K562 (cell line): Measurements from ENCODE around the gene UBE2J2. TPM values are rescaled to one million over a fixed set of nuclear protein-coding genes. Genes with fewer than 3 reads are reported as not detected.

Experiments used
- CTCF ChIP-seq, 3 experiments: IDR thresholded peaks in 2 of 3; conservative IDR thresholded peaks in 1 of 3; 2 replicates each; pipeline ENCODE4 v1.5.1; 2011 to 2012; ENCODE audit warnings: low read length in 3 of 3, mild to moderate bottlenecking in 3 of 3, control low read depth in 2 of 3, improper control_type of control experiment in 1 of 3, inconsistent platforms in 1 of 3, low read depth in 1 of 3, mixed read lengths in 1 of 3, moderate library complexity in 1 of 3; ENCODE audit not compliant: insufficient read depth in 2 of 3
- GABPB2 ChIP-seq: fragments of 250-450 bp; sonication (Bioruptor Pico); conservative IDR thresholded peaks from 2 replicates; pipeline ENCODE4 v1.5.1; 2021; ENCODE audit warnings: mild to moderate bottlenecking
- GTF2E2 ChIP-seq: fragments of 200-800 bp; sonication (Bioruptor generic); IDR thresholded peaks from 2 replicates; pipeline ENCODE4 v1.6.1; 2016; ENCODE audit warnings: missing genetic modification characterization, missing compliant biosample characterization
- PCBP1 ChIP-seq: fragments of 200-400 bp; formaldehyde crosslinking; IDR thresholded peaks from 2 replicates; pipeline ENCODE4 v1.6.1; 2018; ENCODE audit warnings: mild to moderate bottlenecking, low read depth, low read length; ENCODE audit not compliant: poor library complexity, severe bottlenecking
- SMC3 ChIP-seq: conservative IDR thresholded peaks from 2 replicates; pipeline ENCODE4 v1.6.1; 2011; ENCODE audit warnings: low read depth, low read length, improper control_type of control experiment; ENCODE audit not compliant: insufficient read depth
- SP1 ChIP-seq: sonication (generic); formaldehyde crosslinking; IDR thresholded peaks from 2 replicates; pipeline ENCODE4 v1.8.1; 2022; ENCODE audit warnings: mild to moderate bottlenecking, missing genetic modification reagents
- ZBTB11 ChIP-seq, 3 experiments: fragments of 200-800 bp in 1 of 3; fragments of 250-450 bp in 1 of 3; fragments of 450-650 bp in 1 of 3; sonication (Bioruptor Pico) in 1 of 3; sonication (Bioruptor generic) in 1 of 3; formaldehyde crosslinking in 1 of 3; IDR thresholded peaks; 2 replicates each; pipeline versions ENCODE4 v1.6.1 to v1.8.0; 2016 to 2022; ENCODE audit warnings: mild to moderate bottlenecking in 2 of 3, missing genetic modification characterization in 2 of 3, missing compliant biosample characterization in 1 of 3, moderate library complexity in 1 of 3
- ZKSCAN8 ChIP-seq: fragments of 200-800 bp; sonication (Bioruptor generic); IDR thresholded peaks from 2 replicates; pipeline ENCODE4 v1.6.1; 2016; ENCODE audit warnings: missing genetic modification characterization, missing compliant biosample characterization
- ZNF263 ChIP-seq: sonication (generic); formaldehyde crosslinking; IDR thresholded peaks from 2 replicates; pipeline ENCODE4 v1.8.0; 2022; ENCODE audit warnings: mild to moderate bottlenecking, missing genetic modification reagents, borderline replicate concordance
- polyA plus RNA-seq, 8 experiments: library from polyadenylated mRNA; depleted of rRNA in 4 of 8; stranded (reverse) in 5 of 8; unstranded in 3 of 8; fragments of >200 nt; fragmentation: Nextera tagmentation in 2 of 8; fragmentation: Illumina TruSeq in 1 of 8; extraction: Ambion mirVana in 2 of 8; extraction: Trizol in 1 of 8; gene quantifications; 2 replicates each; pipeline versions ENCODE4 v1.2.1 to v1.2.3, GENCODE V29; 2011 to 2014; ENCODE audit warnings: inconsistent platforms in 1 of 8, missing spikeins in 1 of 8
- total RNA-seq, 7 experiments: library from RNA; depleted of rRNA in 6 of 7; stranded (reverse); fragments of >200 nt in 6 of 7; fragmentation: Illumina TruSeq in 2 of 7; extraction: Trizol in 2 of 7; gene quantifications; 2 replicates each; pipeline versions ENCODE4 v1.2.1 to v1.2.3, GENCODE V29; 2011 to 2021; ENCODE audit warnings: low replicate concordance in 1 of 7
- TF ChIP-seq, protein P1 (sequence below): fragments of 250-450 bp; sonication (Bioruptor Pico); IDR thresholded peaks from 2 replicates; pipeline ENCODE4 v1.8.0; 2022; ENCODE audit warnings: inconsistent platforms, mild to moderate bottlenecking, moderate library complexity, borderline replicate concordance
- TF ChIP-seq, protein P2 (sequence below): sonication (generic); formaldehyde crosslinking; IDR thresholded peaks from 2 replicates; pipeline ENCODE4 v1.8.0; 2023; ENCODE audit warnings: mild to moderate bottlenecking, missing genetic modification reagents
- TF ChIP-seq, protein P3 (sequence below): fragments of 250-450 bp; sonication (Bioruptor Pico); IDR thresholded peaks from 2 replicates; pipeline ENCODE4 v1.5.0; 2021; ENCODE audit warnings: mild to moderate bottlenecking, borderline replicate concordance

UBE2J2 gene
- total and polyA plus RNA-seq, 9 of the 15 experiments (the other 6 are each of a cell fraction or from before 2014, with no cell fraction given) = 0.93 to 112 (median 75.5) TPM

- TF ChIP-seq ZBTB11 (CRISPR knock-in tag; IDR thresholded peaks at IDR 0.05) (peak in 1 of 3 experiments; percentile 67; a peak in 1 of 6 replicates), SMC3 (0 out of 2 replicates have a peak, but pooled peaks have one; percentile 11), SP1 (CRISPR knock-in tag) (peak; percentile 46; the same call in 1 of the 2 replicates), PCBP1 (no peak), ZKSCAN8 (CRISPR knock-in tag) (0 out of 2 replicates have a peak, but pooled peaks have one; percentile 17), GABPB2 (CRISPR knock-in tag) (no peak), ZNF263 (peak; percentile 1; the same call in 1 of the 2 replicates), CTCF (IDR thresholded peaks at IDR 0.05 in 2 of 3, conservative IDR thresholded peaks at IDR 0.05 in 1 of 3; ENCODE audit: insufficient read depth in 2 of 3, low read depth in 1 of 3, low read length in 3 of 3) (peak; percentile 36 to 49 (median 49); a peak in 5 of 6 replicates), GTF2E2 (0 out of 2 replicates have a peak, but pooled peaks have one; percentile 80)
- TF ChIP-seq, protein P1, sequence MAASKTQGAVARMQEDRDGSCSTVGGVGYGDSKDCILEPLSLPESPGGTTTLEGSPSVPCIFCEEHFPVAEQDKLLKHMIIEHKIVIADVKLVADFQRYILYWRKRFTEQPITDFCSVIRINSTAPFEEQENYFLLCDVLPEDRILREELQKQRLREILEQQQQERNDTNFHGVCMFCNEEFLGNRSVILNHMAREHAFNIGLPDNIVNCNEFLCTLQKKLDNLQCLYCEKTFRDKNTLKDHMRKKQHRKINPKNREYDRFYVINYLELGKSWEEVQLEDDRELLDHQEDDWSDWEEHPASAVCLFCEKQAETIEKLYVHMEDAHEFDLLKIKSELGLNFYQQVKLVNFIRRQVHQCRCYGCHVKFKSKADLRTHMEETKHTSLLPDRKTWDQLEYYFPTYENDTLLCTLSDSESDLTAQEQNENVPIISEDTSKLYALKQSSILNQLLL (CRISPR knock-in tag) = no peak
- TF ChIP-seq, protein P2, sequence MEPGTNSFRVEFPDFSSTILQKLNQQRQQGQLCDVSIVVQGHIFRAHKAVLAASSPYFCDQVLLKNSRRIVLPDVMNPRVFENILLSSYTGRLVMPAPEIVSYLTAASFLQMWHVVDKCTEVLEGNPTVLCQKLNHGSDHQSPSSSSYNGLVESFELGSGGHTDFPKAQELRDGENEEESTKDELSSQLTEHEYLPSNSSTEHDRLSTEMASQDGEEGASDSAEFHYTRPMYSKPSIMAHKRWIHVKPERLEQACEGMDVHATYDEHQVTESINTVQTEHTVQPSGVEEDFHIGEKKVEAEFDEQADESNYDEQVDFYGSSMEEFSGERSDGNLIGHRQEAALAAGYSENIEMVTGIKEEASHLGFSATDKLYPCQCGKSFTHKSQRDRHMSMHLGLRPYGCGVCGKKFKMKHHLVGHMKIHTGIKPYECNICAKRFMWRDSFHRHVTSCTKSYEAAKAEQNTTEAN = no peak
- TF ChIP-seq, protein P3, sequence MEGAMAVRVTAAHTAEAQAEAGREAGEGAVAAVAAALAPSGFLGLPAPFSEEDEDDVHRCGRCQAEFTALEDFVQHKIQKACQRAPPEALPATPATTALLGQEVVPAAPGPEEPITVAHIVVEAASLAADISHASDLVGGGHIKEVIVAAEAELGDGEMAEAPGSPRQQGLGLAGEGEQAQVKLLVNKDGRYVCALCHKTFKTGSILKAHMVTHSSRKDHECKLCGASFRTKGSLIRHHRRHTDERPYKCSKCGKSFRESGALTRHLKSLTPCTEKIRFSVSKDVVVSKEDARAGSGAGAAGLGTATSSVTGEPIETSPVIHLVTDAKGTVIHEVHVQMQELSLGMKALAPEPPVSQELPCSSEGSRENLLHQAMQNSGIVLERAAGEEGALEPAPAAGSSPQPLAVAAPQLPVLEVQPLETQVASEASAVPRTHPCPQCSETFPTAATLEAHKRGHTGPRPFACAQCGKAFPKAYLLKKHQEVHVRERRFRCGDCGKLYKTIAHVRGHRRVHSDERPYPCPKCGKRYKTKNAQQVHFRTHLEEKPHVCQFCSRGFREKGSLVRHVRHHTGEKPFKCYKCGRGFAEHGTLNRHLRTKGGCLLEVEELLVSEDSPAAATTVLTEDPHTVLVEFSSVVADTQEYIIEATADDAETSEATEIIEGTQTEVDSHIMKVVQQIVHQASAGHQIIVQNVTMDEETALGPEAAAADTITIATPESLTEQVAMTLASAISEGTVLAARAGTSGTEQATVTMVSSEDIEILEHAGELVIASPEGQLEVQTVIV (CRISPR knock-in tag) = no peak
These were observed 42.8 kb downstream of the UBE2J2 start (continued) for GRCh38 chr1:1230656-1231399.
